Embryonic facial prominence (tissue), 1 donor: ENCODE results near the gene IQCE.

Experiments used
- DNase-seq: peaks from one replicate; pipeline ENCODE4 v3.0.0-alpha.2; 2016; ENCODE audit errors: extremely low spot score

Gene IQCE

GRCh38 chr7:2616387-2617324, 57.9 kb downstream of the IQCE start:
- no peak for DNase-seq

DNA sequence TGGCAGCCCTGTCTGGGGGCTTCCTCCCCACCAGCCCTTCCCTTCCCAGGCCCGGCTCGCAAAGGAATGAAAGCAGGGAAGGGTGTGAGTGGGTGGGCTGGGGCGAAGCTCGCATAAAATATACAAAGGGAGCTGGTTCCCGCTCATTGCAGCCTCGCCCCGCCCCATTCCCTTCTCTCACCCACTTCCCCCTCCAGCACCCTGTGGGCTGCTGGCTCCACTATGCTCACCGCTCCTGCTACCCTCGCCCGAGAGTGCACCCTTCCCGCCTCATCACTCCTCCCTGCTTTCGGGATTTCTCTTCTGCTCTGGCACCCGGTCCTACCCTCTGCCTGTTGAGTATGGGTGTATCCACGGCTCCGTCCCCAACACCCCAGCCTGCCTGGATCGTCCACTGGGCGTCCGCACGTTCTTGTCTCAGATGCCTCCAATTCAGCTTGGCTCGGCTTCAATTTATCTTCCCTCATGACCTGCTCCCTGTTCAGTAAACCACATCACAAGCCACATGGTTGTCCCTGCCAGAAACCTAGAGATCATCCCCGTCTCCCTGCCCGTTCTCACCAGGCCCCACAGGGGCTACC, 58.6 kb downstream of the IQCE start:
- DNase-seq = no peak

- DNase-seq = no peak
These were observed 60.3 kb downstream of the IQCE start for GRCh38 chr7:2619116-2619515.

- no peak for DNase-seq
These were observed 62.5 kb downstream of the IQCE start for GRCh38 chr7:2621061-2621828.

- peak; percentile 57 for DNase-seq
These were observed 63.3 kb downstream of the IQCE start for GRCh38 chr7:2621948-2622640.

DNA sequence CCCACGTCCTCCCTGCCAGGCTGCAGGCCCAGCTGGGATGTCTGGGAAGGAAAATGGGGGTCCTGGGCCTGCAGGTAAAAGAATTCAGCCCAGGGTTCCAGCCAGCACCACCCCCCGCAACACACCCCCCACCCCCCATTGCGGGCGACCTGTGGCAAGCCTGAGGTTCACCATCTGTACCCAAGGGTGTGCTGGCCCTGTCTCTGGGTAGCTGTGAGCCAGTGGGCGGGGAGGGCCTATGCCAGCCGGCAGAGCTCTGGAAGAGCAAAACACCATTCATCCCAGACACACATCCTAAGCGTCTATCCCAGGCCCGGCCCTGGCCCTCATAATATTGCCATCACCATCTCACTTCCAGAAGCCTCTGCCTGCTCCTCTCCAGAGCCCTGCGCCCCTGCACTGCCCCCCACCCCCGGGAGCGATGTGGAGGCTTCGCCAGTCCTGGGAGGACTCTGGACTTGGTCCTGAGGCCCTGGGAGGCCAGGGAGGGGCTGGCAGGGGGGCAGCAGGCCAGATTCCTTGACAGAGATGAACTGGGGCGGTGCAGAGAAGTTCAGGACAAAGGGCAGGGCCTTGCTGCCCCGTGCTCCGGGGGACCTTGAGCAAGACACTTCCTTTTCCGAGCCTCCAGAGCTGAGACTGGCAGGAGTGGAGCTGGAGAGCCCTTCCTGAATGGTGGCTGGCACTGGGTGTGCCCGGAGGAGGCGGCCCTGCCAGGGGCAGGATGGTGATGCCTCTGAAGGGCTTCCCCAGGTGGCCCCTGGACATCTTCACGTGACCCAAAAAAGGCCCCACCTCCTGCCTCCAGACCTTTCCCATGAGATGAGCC, 64.3 kb downstream of the IQCE start:
- no peak for DNase-seq

- no peak for DNase-seq
These were observed 64.9 kb downstream of the IQCE start for GRCh38 chr7:2623698-2624014.

DNA sequence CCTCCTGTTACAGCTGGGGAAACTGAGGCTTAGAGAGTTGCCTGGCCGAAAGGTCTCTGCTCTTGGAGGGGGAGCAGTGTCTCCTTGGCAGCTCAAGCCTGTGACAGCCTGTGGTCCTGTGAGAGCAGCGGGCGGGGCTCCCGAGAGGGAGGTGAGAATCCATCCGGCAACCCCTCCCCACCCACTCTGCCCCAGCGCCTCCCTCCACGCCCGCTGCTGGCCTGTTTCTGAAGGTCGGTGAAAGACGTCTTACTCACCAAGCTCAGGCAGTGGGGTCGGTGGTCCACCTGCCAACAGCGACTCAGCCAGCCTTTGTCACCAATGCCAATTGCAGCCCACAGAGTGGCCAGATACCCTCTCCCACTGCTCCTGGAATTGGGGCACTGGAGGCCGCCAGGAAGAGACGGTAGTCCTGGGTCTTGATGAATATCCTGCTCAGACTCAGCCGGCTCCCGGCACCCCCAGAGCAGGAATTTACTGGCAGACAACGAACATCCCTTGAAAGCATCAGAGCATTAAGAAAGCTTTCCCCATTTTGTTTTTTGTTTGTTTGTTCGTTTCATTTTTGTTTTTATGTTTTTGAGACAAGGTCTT, 65.6 kb downstream of the IQCE start:
- DNase-seq = no peak

DNA sequence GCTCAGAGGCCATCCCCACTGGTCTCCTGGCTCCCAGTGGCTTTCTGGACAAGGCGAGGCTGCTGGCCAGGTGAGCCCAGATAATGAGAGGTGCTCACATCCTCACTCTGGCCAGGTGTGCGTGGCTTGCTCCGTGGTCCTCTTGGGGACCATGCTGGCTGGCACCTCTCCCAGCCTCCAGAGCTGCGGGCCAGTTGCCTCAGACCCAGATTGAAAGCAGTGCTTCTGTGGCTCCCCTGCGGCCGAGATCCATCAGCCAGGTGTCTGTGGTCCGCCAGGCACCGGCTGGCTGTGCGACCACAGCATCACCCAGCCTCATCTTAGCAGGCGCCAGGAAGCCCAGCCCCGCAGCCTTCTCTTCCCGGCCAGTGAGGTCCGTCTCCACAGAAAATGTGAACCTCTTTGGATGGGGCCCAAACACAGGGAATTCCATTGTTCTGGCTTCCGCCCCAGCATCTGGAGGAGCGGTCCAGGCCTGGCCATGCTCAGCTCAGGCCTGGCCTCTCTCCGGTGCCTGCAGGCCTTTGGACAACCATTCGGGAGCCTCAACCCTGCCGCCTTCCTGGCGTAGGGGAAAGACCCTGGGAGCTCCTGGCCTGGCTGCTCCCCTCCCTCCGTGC, 67.8 kb downstream of the IQCE start:
- DNase-seq = no peak

DNA sequence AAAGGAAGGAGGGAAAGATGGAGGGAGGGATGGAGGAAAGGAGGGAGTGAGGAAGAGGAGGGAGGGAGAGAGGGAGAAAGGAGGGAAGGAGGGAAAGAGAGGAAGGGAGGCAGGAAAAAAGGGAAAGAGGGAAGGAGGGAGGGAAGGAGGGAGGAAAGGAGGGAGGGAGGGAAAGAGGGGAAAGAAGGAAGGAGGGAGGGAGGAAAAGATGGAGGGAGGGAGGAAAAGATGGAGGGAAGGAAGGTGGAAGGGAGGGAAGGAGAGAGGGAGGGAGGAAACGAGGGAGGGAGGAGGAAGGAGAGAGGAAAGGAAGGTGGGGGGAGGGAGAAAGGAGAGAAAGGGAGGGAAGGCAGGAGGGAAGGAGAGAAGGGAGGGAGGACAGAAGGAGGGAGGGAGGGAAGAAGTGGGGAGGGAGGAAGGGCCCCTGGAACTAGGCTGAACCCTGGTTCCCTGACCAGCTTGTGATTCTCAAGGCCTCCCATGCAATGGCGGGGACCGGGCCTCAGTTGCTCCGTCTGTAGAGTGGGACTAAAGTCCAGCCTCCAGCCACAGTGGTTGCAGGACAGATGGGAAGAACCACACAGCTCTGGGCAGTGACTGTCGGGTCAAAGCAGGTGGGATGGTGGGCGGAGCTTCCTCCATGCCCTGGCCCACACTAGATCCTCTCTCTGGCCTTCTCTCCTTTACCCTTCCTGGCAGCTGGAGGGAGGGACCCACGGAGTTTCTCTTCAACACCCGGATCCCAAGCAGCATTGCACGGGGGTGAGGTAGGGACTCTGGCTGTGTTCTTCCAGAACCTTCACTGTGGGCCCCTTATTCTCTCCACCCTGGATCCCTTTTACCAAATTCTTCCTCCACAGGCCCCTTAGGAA, 68.7 kb downstream of the IQCE start:
- DNase-seq = no peak

GRCh38 chr7:2628130-2628482, 69.3 kb downstream of the IQCE start:
- DNase-seq = no peak

DNA sequence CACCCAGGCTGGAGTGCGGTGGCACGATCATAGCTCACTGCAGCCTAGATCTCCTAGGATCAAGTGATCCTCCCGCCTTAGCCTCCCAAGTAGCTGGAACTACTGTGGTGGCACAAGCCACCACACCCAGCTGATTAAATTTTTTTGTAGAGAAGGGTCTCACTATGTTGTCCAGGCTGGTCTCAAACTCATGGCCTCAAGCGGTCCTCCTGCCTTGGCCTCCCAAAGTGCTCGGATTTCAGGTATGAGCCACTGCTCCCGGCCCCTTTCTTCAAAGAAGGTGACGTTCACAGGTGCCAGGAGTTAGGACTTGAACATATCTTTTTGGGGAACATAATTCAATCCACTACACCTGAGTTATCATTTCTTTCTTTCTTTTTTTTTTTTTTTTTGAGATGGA, 70.1 kb downstream of the IQCE start:
- no peak for DNase-seq

GRCh38 chr7:2629746-2630681, 71.2 kb downstream of the IQCE start:
- no peak for DNase-seq

DNA sequence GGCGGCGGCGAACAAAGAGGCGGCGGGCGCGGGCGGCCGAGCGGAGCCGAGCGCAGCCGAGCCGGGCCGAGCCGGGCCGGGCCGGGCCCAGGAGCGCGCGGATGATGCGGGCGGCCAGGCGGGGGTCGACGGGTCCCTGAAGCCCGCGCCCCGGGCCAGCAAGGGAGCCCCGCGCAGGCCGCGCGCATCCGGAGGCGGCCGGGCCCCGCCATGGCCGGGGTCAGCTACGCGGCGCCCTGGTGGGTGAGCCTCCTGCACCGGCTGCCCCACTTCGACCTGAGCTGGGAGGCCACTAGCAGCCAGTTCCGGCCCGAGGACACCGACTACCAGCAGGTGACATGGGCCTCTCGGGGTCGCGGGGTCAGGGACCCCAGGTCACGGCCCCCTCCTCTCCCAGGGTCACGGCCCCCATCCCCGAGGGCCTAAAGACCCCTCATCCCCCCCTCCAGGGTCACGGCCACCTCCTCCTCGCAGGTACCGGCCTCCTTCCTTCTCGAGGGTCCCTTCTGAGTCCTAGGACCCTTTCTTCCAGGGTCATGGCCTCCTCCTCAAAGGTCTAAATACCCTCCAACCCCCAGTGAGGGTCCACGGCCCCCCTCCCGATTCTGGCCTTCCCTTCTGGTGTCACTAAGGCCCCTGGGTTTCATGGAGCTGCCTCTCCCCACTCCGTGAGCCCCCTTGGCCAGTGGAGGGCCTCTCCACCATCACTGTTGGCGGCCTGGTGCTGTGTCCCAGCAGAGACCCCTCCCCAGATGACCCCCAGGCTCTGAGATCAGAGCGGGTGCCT, 73.4 kb downstream of the IQCE start, which contains the start of gene TTYH3:
TSS of gene TTYH3 (plus strand) at position 41 of the 787 bp plus-strand sequence. CDS start at position 211, 170 bp downstream.
- DNase-seq = no peak

- no peak for DNase-seq
These were observed 74.2 kb downstream of the IQCE start for GRCh38 chr7:2632733-2633537.

DNA sequence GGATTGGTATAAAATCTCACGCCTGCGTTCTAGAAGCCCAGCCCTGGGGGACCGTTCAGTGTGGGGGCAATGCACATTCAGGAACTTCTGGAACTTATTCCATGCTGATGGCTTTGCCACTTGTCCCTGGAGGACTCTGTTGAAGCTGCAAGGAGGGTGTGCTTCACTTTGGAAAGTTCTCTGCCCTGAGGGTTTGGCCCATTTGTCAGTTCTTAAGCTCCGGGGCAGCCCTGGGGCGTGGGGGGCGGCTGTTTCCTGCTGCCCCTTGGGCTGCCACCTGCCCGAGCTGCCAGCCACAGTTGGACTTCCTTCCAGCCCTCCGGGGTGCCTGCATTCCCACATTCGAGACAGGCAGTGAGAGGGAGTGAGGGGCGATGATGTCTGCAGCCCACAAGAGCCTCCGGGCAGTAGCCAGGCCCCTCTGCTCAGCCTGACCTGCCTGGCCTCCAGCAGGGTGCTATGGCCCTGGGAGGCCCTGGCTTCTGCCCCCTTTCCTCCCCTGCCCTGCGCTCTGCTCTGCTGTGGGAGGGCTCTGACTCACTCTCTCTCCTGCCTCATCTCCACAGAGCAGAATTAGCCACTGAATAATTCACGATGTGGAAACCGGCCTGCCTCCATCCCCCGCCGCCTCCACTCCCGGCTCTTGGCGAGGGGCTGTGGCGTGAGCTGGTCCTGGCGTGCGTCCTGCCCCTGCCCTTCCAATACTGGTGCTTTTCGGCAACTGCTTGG, 74.9 kb downstream of the IQCE start:
- DNase-seq = peak; percentile 92
